ENCODE data around the gene RBM33.

DNA sequence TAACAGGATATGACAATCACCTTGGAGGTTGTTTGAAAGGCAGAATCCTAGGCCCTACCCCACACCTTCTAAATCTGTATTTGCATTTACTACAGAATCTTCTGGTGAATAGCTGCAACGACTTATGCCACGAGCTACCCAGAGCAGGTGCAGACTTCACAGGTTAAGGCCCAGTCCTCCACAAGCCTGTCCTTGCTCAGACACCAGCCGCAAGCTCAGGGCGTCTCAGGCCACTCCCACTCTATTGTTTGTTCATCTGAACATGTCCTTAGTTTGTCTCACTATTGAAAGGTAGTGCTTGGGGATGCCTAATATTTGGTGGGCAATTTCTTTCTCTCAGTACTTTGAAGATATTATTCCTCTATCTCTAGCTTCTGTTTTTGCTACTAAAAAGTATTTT lies 18.9 kb upstream of the RBM33 start:
- no peak for TF ChIP-seq EZH2 (IDR thresholded peaks at IDR 0.05)
- no peak for TF ChIP-seq POLR2AphosphoS5 (IDR thresholded peaks at IDR 0.05; ENCODE audit: borderline replicate concordance, low read depth, low read length)
